Nephron (organoid): ENCODE results near the gene CZIB.

Experiments used
- H3K27ac Mint-ChIP-seq, 3 experiments: 2 replicates each; pipeline ENCODE4 v1.8.0; 2020; ENCODE audit warnings: mixed read lengths in 3 of 3, mild to moderate bottlenecking in 2 of 3, moderate library complexity in 1 of 3
- H3K27me3 Mint-ChIP-seq: 2 replicates; pipeline ENCODE4 v1.8.0; 2021; ENCODE audit warnings: low read depth, mild to moderate bottlenecking, moderate library complexity, mixed read lengths
- H3K36me3 Mint-ChIP-seq: 2 replicates; pipeline ENCODE4 v1.8.0; 2020; ENCODE audit warnings: low read depth, mixed read lengths
- H3K4me1 Mint-ChIP-seq: 2 replicates; pipeline ENCODE4 v1.8.0; 2020; ENCODE audit warnings: mixed read lengths
- H3K4me3 Mint-ChIP-seq, 3 experiments: 2 replicates each; pipeline ENCODE4 v1.8.0; 2020; ENCODE audit warnings: mild to moderate bottlenecking in 3 of 3, mixed read lengths in 3 of 3, moderate library complexity in 2 of 3
- H3K9me3 Mint-ChIP-seq: 2 replicates; pipeline ENCODE4 v1.8.0; 2020; ENCODE audit warnings: mixed read lengths
- CTCF ChIP-seq, 3 experiments: fragments of 200-600 bp; sonication (generic); IDR thresholded peaks; one replicate each; pipeline ENCODE4 v1.5.0; 2021; ENCODE audit warnings: antibody characterized with exemption in 3 of 3; ENCODE audit not compliant: unreplicated experiment in 3 of 3

CZIB gene

GRCh38 chr1:53256511-53257453 is 36.3 kb upstream of the CZIB start:
- Mint-ChIP-seq H3K27me3 (no peaks in the 10 kb centered on the region), H3K4me3 (no peak overlapping the region), H3K36me3 (no peaks in the 10 kb centered on the region), H3K27ac (peak overlapping the region in 2 of 3 experiments; percentile 25 to 51), H3K4me1 (no peaks in the 10 kb centered on the region), H3K9me3 (no peaks in the 10 kb centered on the region)
- TF ChIP-seq CTCF (IDR thresholded peaks at IDR 0.05; ENCODE audit: unreplicated experiment in 3 of 3): no peak

- no peak for TF ChIP-seq CTCF (IDR thresholded peaks at IDR 0.05; ENCODE audit: unreplicated experiment in 3 of 3)
- no peaks in the 10 kb centered on the region for H3K4me1 Mint-ChIP-seq
- H3K27ac Mint-ChIP-seq: no peak overlapping the region
- peaks cover 5% of the 10 kb centered on the region for H3K36me3 Mint-ChIP-seq
- no peaks in the 10 kb centered on the region for H3K9me3 Mint-ChIP-seq
- no peaks in the 10 kb centered on the region for H3K27me3 Mint-ChIP-seq
- no peak overlapping the region for H3K4me3 Mint-ChIP-seq
Measured at GRCh38 chr1:53255031-53255430, 34.6 kb upstream of the CZIB start.

- peaks cover 6% of the 10 kb centered on the region for H3K36me3 Mint-ChIP-seq
- no peak overlapping the region for H3K4me3 Mint-ChIP-seq
- H3K27me3 Mint-ChIP-seq: no peaks in the 10 kb centered on the region
- no peak overlapping the region for H3K27ac Mint-ChIP-seq
- no peak for TF ChIP-seq CTCF (IDR thresholded peaks at IDR 0.05; ENCODE audit: unreplicated experiment in 3 of 3)
- H3K4me1 Mint-ChIP-seq: no peaks in the 10 kb centered on the region
- no peaks in the 10 kb centered on the region for H3K9me3 Mint-ChIP-seq
Measured at GRCh38 chr1:53254011-53254640, 33.7 kb upstream of the CZIB start.

- H3K4me1 Mint-ChIP-seq: no peaks in the 10 kb centered on the region
- no peaks in the 10 kb centered on the region for H3K9me3 Mint-ChIP-seq
- H3K27ac Mint-ChIP-seq: no peak overlapping the region
- H3K27me3 Mint-ChIP-seq: no peaks in the 10 kb centered on the region
- H3K36me3 Mint-ChIP-seq: peaks cover 9% of the 10 kb centered on the region
- no peak for TF ChIP-seq CTCF (IDR thresholded peaks at IDR 0.05; ENCODE audit: unreplicated experiment in 3 of 3)
- no peak overlapping the region for H3K4me3 Mint-ChIP-seq
Measured at GRCh38 chr1:53250325-53250724, 29.9 kb upstream of the CZIB start.

- no peaks in the 10 kb centered on the region for H3K9me3 Mint-ChIP-seq
- H3K4me3 Mint-ChIP-seq: no peak overlapping the region
- no peaks in the 10 kb centered on the region for H3K27me3 Mint-ChIP-seq
- H3K4me1 Mint-ChIP-seq: no peaks in the 10 kb centered on the region
- H3K36me3 Mint-ChIP-seq: peaks cover 9% of the 10 kb centered on the region
- H3K27ac Mint-ChIP-seq: peak overlapping the region in 2 of 3 experiments; percentile 3 to 80
- no peak for TF ChIP-seq CTCF (IDR thresholded peaks at IDR 0.05; ENCODE audit: unreplicated experiment in 3 of 3)
Measured at GRCh38 chr1:53249706-53250105, 29.3 kb upstream of the CZIB start.
